Measurements from ENCODE around the gene ZNF618.

Gene ZNF618

DNA sequence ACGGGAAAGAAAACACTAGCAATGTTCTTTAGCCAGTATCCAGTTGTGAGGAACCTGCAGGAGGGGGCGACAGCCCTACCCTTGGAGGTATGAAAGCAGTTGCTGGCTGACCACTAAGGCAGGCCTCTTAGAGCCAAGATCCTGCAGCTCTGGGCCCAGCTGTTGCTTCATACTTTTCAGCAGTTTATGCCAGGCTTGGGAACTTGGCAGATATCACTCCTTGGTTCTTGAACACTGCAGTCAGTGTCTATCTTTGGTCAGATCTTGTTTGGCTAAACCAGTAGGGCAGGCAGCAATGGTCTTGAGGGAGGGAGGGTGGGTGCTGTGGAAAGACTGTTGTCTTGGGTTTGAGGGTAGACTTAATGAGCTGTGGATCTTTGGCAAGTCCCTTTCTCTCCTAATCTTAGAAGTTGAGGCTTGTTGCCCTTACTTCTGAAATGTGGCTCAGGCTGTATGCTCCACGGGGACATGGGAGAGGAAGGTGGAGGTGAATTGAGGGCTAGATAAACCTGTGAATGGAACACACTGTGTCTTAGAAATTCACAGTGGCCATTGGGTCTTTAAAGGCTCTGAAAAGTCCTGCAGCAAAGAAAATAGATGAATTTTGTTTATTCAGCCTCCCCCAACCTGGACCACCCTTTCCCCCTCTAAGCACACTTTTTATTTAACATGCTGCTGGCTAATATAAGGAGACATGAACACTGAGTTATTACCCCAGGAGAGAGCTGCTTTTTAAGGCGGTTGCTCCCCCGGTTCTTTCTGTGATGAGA is 37.5 kb downstream of the ZNF618 start:
- DNase-seq = no peak

DNA sequence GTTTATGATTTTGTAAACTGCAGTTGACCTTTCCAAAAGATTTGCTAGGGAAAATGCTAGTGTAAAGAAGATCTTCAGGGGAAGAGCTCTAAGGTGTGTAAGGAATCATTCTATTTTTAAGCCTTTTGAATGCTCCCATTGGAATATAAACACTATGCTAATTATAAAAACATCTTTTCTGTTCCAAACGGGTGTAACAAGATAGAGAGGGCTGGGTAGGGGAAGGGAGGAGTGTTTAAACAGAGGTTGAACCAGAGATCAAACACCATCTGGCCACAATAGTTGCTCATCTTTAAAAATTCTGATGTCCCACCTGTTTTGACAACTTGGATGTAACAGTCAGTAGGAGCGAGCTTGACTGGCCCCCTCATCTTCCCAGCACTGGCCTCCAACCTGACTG is 38.4 kb downstream of the ZNF618 start:
- DNase-seq = no peak

DNA sequence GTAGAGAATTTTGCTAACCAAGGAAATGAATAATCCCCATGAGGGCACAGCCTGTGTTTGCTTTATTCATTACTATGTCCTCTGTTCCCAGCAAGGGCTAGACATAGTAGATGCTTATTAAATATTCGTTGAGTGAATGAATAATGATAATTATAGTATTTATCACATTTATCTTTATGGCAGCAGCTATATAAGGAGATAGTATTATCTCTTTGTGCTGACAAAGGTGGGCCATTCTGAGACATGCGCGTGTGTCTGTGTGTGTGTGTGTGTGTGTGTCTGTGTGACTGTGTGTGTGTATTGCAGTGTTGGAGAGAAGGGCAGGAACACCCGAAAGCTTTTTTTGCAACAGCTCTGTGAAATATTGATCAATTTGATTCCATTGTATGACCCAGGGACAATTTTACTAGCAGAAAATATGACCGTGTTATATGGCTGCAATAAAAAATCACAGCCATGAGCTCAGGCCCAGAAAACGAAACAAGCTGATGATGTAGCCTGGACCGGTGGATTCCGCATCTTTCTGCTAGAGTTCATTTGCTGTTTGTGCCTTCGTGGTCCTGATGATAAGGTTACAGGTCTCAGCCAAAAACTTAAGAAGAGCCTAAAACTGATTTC is 39.8 kb downstream of the ZNF618 start:
- DNase-seq = no peak

DNA sequence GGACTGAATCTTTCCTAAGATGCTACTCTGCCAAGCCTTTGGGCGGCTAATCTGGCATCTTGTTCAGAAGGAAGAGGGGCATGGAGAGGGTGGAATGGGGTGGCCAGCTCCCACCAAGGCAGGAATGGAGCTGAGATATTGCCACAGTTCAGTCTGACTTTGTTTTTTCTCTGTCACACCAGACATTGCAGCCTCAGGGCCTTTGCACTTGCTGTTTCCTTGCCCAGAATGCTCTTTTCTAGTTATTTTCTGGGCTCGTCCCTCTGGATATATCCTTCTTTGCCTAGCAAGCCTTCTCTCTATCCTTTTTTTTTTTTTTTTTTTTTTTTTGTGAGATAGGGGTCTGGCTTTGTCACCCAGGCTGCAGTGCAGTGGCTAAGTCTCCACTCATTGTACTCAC is 40.8 kb downstream of the ZNF618 start:
- DNase-seq = no peak

DNA sequence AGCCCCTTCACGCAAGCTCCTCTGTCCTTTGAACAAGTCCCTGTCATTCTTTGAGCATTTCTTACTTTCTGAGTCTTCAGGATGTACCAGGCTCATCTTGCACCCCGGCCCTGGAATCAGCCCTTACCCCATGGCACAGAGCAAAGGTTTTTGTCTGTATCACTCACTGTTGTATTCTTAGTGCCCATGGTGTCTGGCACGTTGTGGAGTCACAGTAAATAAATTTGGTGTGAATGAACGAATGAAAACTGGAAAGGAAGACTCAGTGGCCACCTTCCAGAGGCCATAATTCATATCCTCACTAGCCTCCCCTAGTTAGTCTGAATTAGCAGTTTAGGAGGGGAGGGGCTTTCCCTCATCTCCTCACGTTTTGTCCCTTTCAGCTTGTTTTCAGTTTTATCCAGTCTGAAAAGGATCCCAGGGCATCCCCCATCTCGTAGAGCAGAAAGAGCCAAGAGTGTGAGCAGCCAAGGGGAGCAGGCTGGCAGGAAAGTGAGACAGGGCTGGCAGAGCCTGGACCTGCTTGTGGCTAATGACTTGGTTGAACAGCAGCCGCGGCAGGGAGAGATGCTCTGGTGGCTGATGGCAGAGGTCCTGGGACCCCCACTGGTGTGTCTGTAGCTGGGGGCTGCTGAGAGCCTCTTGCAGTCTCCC is 42.7 kb downstream of the ZNF618 start:
- no peak for DNase-seq

DNA sequence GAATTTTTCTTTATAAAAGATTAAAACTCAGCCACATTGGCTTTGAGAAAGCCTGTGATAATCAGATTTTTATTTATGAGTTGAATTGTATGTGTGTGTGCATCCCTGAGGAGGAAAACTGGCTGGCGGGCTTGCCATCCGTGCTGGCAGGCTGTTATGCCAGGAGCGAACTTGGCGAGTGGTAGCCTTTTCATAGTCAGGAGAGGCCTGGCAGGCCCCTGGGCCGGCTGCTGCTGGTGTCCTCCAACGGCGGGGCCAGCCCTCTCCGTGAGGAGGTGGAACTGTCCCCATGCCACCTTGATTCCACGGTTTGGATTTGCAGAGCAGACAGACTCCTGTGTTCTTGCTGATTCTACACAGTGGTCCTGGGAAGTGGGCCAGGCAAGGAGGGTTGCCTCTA is 43.3 kb downstream of the ZNF618 start:
- DNase-seq = no peak

DNA sequence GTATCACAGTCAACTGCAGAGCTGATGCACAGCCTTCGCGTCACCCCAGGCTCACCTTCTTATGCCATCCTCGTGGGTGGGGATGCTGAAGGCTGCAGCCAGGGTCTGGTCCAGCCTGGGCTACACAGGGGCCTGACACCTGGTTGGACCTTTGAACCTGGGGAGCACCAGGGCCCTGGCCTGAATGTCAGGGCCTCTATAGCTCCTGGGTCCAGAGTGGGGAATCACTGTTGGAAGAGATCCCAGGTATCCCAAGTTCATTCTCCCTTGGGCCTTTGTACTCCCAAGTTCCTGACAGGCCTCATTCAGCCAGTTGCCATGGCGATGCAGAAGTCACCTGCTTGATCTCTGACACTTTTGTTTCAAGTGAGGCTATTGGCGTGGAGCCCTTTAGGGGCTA is 43.8 kb downstream of the ZNF618 start:
- no peak for DNase-seq

DNA sequence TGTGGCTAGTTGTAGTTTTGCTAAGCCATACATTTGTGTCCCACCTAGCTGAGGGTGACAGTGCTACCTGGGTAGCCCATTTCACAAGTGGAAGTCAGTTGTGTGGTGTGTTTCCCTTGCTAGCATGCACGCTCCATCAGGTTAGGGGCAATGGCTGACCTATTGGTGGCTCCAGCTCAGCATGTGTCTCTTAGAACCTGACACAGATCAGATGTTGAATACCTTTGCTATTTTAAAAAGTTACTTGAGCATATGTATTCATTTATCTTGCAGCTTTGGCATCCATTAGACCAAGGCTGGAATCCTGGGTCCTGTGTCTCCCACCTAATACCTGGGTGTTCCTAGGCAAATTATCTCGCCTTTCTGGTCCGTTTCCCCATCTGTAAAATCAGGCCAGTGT is 44.8 kb downstream of the ZNF618 start:
- DNase-seq = no peak

DNA sequence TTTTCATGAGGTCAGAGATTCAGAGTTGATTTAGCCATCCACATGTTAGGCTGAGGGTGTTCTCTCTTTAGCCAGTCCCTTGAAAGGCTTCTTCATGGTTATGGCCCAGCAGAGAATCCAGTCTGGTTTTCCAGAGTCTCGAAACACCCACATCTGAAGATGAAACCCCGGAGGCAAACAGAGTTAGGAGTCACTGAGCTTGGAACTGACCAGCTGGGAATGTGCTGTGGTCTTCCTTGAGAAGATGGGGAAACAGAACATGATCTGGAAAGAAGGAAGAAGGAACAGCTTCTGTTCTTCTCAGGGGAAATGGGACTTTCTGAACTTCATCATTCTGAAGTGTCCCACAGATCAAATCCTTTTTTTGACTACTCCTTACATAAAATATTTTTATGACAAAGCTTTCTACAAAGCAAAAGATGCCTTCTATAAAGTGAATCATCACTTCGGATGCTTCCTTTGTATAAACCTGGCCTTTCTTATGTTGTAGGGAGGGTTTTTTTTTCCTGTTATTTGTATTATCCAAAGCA is 45.4 kb downstream of the ZNF618 start:
- no peak for DNase-seq

DNA sequence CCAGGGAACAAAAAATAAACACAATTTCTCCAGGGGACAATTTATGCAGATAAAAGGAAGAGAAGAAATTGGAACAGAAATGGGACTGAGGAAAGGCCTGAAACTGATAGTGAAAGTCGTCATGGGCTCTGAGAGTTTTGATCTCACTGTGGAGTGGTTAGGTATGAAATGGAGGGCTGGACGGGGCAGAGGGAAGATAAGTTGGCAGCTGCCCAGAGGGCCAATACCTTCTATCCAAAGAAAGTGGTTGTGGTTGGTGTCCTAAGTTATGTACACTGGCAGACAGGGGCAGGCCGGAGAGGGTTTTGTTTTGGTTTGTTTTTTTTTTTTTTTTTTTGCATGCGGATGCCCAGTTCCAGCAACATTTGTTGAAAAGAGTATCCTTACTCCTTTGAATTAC is 46.1 kb downstream of the ZNF618 start:
- no peak for DNase-seq

DNA sequence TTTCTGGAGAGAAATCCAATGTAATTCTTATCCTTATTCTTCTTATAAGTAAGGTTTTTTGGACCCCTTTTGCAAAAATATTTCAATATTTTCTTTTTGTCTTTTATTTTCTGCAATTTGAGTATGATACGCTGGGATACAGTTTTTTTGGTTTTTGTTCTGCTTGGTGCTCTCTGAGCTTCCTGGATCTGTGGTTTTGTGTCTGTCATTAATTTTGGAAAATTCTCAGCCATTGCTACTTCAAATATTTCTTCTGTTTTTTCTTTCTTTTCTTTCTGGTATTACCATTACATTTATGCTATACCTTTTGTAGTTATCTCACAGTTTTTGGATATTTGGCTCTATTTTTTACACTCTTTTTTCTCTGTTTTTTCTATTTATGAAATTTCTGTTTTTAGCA is 50.1 kb downstream of the ZNF618 start:
- DNase-seq = no peak

DNA sequence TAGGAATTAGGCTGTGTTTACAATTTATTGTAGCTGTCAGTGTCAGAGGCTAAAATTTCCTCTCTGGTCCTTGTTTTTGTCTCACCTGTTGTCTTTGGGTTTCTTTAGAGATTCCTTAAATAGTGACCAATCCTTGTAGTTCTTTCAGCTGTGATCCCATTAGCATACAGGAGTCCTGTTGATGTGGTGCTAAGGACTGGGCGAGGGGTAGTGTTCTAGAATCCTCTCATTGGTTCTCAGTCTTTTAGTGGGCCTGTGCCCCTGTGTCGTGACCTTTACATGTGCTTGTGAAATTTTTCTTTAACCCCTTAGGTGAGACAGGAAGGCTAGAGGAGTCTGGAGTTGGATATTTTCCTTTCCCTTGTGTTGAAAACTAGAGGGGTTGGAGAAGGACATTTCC is 51.2 kb downstream of the ZNF618 start:
- DNase-seq = no peak

DNA sequence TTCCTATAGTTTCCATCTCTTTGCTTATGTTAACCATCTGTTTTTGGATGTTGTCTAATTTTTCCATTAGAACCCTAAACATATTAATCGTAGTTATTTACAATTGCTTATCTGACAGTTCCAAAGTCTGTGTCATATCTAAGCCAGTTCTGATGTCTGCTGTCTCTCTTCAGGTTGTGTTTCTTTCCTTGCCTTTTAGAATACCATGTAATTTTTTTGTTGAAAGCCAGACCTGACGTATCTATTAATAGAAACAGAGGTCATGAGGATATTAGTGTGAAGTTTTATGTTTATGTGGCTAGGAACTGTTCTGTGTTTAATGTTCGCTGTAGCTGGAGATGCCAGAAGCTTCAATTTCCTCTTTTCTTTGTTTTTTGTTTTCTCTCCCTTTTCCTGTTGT is 52.2 kb downstream of the ZNF618 start:
- DNase-seq = no peak

DNA sequence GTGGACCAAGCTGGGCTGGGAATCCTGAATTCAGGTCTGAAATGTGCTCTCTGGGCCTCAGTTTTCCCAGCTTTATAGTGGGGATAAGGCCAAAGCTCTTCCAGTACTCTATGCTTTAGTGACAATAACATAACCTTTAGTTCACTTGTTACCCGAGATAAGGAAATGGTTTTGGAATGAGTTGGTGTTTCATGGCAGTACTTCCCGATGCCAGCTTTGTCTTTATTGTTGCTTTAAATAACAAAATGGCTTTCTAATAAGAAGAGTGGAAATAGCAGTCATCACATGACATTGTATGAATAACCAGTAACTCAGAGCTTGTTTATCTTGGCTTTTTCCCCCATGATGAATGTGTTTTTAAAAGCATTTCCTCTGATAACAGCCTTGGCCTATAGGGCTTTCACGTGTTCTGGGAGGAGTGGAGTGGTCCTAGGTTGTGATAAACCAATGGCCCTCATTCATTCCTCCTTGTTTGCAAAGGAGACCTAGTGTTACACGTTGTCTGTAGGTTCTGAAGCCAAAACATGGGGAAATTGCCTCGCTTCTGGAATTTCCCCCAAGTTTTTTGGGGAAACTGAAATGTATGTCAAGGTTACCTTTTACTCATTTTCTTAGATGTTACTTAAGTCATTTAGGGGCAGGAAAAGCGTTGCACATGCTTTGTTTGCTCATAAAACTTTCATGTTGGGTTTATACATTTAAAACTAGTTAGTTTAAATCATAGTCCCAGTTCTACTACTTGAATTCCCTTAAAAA is 53.7 kb downstream of the ZNF618 start:
- DNase-seq = peak; percentile 77

DNA sequence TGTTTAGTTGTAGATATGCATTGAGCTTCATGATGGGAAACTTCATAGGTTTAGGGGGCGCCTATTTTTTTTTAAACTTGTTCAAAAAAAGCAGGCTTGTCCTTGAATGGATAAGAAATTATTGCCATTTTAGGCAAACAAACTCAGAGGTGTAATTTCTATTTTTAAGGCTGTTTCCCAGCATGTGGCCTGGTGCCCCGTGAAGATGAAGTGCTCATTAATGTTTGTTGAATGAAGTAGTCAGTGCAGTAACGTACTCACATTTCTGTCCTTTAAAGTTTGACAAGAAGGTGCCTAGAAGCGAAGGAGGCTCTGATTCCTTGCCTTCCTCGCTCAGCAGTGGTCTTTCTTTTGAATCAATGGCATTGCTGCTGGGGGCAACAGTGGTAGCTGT is 54.3 kb downstream of the ZNF618 start:
- DNase-seq = no peak

DNA sequence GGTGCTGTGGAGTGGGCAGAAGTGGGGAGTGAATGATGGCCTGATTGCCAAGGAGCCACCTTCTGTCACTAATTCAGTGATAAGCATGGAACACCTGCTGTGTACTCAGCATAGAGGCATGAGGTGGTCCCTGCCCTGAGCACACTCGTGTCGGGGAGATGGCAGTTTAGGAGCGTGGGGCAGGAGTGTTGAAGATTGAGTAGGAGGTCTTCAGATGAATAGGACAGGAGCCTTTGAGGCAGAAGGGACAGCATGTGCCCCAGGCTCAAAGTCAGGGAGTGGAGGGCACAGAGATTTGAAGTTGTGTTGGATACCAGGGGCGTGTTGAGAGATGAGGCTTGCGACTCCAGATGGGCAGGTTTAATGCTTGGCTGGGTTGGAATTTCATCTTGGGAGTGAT is 55.0 kb downstream of the ZNF618 start:
- DNase-seq = no peak

DNA sequence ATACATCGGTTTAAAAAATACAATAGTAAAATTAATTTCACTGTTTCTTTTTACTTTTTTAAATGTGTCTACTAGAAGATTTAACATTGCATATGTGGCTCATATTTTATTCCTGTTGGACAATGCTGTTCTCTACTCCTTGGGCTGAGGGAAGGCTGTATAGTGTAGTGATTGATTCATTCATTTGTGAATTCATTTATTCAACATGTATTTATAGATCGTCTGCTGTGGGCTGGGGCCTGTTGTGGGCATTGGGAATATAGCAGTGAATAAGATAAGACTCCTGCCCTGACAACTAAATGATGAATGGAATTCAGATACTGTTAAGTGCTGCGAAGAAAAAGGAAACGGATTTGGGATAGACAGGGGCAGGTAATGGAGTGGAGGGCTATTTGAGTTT is 55.7 kb downstream of the ZNF618 start:
- no peak for DNase-seq

DNA sequence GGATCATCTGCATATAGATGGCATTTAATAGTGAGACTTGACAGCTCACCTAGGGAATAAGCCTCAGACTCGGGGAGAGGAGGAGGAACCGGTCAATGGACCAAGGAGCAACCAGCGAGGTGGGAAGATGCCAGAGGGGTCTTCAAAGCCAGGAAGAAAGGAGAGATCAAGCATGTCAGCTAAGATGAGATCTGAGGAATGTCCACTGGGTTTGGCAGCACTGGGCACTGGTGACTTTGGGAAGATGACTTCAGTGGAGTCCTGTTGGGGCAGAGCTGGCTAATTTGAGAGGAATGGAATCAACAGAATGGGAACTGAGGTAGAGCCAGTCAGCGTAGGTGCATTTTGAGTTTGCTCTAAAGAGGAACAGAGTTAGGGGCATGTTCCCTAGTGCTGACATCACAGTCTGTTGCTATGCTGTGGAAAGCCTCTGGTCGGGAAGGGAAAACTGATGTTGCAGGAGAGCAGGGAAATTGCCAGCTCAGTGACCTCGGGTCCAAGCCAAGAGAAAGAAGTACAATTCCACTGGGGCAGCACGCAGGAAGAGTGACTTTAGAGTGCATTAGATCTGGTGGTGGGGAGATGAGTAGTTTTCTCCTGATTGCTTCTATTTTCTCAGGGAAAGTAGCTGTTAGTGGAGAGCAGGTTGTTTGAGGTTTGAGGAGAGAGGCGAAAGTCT is 56.9 kb downstream of the ZNF618 start:
- no peak for DNase-seq

DNA sequence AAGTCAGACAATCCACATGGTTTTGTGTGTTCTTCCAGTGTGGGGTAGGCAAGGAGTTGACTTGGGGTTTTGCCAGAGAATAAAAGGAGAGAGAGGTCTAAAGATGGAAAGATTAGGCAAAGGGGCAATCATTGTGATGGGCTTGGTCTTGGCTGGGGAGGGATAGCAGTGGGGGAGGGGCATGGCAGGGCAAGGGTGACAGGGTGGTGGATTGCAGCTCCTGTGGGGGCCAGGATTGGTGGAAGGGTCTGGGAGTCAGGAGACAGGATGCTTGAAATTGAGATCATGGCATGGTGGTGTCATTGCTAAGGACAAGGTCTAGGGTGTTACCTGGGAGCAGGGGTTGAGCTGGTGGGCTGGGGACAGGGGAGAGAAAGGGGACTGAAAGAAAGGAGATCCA is 57.6 kb downstream of the ZNF618 start:
- no peak for DNase-seq

DNA sequence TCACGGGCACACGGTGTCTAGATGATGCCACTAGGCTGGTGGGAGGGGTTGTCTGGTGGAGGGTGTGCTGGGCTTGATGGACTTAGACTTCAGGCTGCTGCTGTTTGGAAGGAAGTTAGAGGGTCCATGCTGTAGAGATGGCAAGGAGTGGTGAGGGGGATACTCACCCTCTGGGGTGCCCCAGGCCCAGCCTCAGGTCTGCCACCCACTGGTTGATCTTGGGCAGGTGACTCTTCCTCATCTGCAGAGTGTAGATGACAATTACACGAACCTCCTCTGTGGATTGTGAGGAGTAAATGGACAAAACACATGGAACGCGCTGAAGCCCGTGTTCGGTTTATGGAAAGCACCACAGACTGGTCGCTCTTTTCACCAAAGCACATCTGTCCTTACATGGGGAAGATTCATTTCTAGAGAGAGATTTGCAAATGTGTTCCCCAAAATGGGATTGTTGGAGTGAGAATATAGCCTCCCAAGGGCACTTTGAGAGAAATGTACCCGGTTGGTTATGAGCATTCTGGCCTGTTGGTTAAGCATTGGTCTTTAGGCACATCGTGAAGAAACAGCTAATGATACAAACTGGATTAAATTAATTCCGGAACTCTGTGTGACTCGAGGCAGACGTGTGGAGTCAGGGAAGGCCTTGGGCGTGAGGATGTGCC is 58.2 kb downstream of the ZNF618 start:
- DNase-seq = no peak

DNA sequence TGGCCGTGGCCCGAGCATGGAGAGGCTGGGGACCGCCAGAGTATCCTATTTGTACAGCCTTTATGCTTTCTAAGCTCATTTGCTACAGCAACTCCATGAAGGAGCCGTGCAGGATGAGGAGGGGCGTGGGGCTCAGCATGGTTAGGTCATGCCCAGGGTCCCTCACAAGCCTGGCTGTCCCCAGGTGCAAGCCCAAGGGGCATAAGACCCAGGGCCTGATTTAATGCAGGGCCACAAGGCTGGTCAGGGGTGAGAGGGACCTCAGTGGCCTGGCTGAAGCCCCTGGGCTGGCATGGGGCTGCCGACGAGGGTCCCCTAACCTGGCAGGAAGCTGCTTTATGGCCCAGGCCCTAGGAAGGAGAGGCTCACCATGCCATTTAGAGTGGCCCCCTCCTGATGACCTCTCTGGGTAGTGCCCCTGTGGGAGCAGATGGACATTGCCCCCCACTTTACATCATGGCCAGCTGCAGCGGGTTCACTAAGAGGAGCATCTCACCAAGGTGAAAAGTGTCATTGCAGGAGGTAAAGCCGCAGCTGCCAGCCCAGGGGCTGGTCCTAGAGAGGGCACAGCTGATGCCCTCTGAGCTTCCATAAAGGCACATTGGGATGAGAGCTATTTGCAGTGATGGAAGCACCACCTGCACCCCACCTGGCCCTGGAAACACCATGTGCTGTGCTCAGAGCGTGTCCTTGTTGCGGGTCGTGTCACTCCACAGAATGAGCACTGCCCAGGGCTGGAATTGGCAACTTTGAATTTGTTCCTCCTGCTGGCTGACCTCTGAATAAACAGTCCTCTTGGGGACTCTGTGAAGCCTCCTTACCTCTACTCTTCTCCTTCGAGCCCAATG is 58.9 kb downstream of the ZNF618 start:
- no peak for DNase-seq
